ENCODE results near the gene HAPLN1.
A peak's percentile ranks its signal among the peaks of the same experiment; 100 is the strongest.

Gene HAPLN1

DNA sequence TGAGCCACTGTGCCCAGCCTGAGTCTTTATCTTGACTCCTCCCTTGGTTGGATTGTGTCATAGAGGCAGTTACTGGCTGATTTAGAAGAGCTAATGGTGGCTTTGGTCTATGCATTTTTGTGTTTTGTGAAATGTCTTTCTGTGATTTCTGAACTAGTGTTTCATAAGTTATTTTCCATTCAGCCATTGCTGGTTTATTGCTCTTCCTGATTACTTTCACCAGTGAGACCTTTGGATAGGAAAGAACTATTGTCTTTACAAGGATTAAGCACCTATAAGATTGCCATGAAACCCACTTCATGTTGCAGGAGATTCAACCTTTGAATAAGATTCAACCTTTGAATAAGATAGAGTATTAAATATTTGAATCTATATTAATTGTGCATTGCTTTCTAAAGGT is 8.7 kb upstream of the HAPLN1 start:
- FAIRE-seq (no peak), DNase-seq (ENCODE audit: insufficient read length, low spot score) (no peak)
- no peak for TF ChIP-seq POLR2A (IDR thresholded peaks at IDR 0.05; ENCODE audit: low read depth, low read length)

DNA sequence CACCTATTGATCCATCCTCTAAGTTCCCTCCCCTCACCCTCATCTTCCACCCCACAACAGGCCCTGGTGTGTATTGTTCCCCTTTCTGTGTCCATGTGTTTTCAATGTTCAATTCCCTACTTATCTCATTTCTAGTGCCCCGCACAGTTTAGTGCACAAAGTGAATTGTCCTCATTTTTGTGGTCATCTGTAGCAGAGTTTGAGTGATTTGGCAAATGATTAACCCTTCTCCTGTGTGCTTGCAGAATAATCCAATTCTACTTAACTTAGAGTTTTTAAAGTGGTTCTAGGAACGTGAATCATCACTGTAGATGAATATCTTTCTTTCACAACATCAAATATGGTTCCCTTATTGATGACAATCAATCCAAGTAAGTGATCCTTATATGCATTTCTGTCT is 6.3 kb upstream of the HAPLN1 start:
- DNase-seq (ENCODE audit: insufficient read length, low spot score), result no peak
- no peak for FAIRE-seq
- no peak for TF ChIP-seq POLR2A (IDR thresholded peaks at IDR 0.05; ENCODE audit: low read depth, low read length)

DNA sequence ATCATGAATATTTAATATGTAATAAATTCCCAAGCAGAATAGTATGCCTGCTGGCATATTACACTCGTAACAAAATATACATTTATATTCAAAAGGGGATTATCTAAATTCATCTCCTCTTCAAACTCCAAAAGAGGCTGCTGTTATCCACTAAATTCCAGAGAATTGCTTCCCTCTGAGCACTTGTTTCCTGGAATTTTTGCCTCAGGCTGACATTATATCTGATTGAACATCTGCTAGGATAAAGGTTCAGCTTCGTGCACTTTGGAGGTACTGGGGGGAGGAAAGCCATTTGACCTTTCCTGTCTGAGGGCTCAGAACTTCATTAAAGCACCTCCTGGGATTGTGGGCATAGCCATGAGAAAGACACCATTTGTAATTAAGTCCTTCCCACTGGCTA is 4.3 kb upstream of the HAPLN1 start:
- FAIRE-seq (no peak), DNase-seq (ENCODE audit: insufficient read length, low spot score) (no peak)
- TF ChIP-seq POLR2A (IDR thresholded peaks at IDR 0.05; ENCODE audit: low read depth, low read length), result no peak

GRCh38 chr5:83724001-83724400 is 3.3 kb upstream of the HAPLN1 start:
- DNase-seq (ENCODE audit: insufficient read length, low spot score), result no peak
- no peak for FAIRE-seq
- TF ChIP-seq POLR2A (IDR thresholded peaks at IDR 0.05; ENCODE audit: low read depth, low read length), result no peak

DNA sequence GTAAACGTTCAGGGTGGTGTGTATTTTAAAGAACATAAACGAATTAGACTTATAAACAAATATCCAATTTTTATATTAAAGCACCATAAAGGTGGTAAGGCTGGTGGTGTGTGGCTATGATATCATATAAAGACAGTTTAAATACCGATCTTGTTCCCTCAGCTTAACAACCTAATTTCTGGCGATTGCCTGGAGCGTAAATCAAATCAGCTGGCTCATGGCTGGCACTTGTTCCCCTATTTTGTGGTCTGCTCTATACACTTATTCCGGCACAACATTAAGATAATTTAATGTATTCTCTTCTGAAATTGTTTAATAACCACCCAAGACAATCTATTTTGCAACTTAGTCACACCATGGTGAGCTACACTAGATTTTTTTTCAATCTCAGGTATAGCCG is 2.4 kb upstream of the HAPLN1 start:
- FAIRE-seq, result no peak
- no peak for TF ChIP-seq POLR2A (IDR thresholded peaks at IDR 0.05; ENCODE audit: low read depth, low read length)
- DNase-seq (ENCODE audit: insufficient read length, low spot score), result no peak

- FAIRE-seq, result peak; percentile 86
- peak; percentile 80 for DNase-seq (ENCODE audit: insufficient read length, low spot score)
- 0 out of 2 replicates have a peak, but pooled peaks have one; percentile 20 for TF ChIP-seq POLR2A (IDR thresholded peaks at IDR 0.05; ENCODE audit: low read depth, low read length)
Observed at GRCh38 chr5:83721953-83722901, 1.6 kb upstream of the HAPLN1 start.

- TF ChIP-seq POLR2A (IDR thresholded peaks at IDR 0.05; ENCODE audit: low read depth, low read length), result no peak
- peak; percentile 6 for FAIRE-seq
- no peak for DNase-seq (ENCODE audit: insufficient read length, low spot score)
Observed at GRCh38 chr5:83718936-83719495, 1.6 kb downstream of the HAPLN1 start.

DNA sequence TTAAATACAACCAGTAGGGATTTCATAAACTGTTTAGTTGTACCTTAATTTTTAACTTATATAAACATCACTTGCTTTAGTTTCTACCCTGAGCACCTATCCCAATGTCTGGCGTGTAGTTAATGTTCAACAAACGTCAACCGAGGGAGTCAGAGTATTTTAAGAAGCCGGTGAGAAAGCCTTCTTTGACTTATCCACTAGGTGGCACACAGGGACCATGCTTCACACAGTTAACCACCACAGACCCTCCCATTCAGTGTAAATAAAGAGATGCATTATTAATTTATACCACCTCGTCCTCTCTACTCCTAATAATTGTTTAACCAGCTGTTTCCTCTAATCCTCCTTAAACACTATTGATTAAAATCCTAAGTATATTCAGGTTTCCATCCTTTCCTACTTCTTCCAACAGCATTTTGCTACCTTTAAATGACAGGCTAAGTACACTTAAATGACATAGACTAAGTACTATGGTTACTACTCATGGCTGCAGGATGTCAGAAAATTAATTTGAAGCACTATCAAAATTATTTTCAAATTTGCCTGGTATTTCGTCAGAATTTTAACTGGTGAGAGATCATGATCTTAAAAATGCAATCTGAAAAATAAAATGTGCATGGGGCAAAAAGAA is 2.3 kb downstream of the HAPLN1 start:
- DNase-seq (ENCODE audit: insufficient read length, low spot score) (peak; percentile 37), FAIRE-seq (peak; percentile 95)
- no peak for TF ChIP-seq POLR2A (IDR thresholded peaks at IDR 0.05; ENCODE audit: low read depth, low read length)

DNA sequence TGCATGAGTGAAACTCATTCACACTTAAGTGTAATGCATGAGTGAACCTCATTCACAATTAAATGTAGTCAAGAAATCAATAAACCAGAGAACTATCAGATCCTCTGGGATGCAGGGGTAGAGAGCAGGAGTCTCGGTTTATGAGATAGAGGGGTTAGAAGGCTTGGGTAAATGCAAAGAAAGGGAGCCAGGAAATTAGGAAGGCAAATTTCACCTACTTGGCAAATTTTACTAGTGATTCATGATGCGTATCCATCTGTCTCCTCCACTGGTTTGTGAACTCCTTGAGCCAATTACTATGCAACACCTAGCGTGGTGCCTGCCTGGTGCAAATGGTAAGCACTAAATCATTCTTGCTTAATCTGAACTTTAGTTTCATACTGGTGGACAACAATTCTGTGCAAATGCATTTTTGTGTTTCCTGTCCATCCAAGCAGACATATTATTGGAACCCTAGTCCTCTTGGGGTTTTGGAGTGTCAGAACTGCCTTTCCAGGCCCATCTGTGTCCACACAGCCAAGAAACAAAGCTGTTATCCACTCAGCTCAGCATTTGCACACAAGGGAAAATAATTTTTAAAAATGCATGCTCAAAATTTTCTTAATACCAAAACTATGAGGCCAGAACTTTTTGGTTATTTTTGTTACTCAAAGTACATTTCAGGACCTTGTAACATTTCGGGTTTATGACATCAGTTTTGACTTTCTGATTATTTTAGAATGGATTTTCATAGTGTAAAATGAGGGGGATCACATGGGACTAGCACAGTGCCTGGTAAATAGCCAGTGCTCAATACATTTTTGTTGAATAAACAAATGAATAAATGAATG is 5.2 kb downstream of the HAPLN1 start:
- no peak for TF ChIP-seq POLR2A (IDR thresholded peaks at IDR 0.05; ENCODE audit: low read depth, low read length)
- DNase-seq (ENCODE audit: insufficient read length, low spot score), result no peak

GRCh38 chr5:83714810-83715209 is 5.8 kb downstream of the HAPLN1 start:
- TF ChIP-seq POLR2A (IDR thresholded peaks at IDR 0.05; ENCODE audit: low read depth, low read length), result no peak
- FAIRE-seq (no peak), DNase-seq (ENCODE audit: insufficient read length, low spot score) (no peak)

More for the DNA sequence above, 5.2 kb downstream of the HAPLN1 start:
- no peak for FAIRE-seq

GRCh38 chr5:83711982-83712601 is 8.6 kb downstream of the HAPLN1 start:
- DNase-seq (ENCODE audit: insufficient read length, low spot score) (no peak), FAIRE-seq (peak; percentile 93)
- TF ChIP-seq POLR2A (IDR thresholded peaks at IDR 0.05; ENCODE audit: low read depth, low read length), result no peak

- TF ChIP-seq POLR2A (IDR thresholded peaks at IDR 0.05; ENCODE audit: low read depth, low read length), result no peak
- FAIRE-seq (no peak), DNase-seq (ENCODE audit: insufficient read length, low spot score) (no peak)
Observed at GRCh38 chr5:83709973-83710372, 10.7 kb downstream of the HAPLN1 start.

DNA sequence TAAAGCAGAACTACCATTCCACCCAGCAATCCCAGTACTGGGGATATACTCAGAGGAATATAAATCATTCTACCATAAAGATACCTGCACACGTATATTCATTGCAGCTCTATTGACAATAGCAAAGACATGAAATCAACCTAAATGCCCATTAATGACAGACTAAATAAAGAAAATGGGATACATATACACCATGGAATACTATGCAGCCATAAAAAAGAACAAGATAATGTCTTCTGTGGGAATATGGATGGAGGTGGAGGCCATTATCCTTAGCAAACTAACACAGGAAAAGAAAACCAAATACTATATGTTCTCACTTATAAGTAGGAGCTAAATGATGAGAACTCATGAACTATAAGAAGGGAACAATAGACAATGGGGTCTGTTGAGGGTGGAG is 12.5 kb downstream of the HAPLN1 start:
- no peak for FAIRE-seq
- TF ChIP-seq POLR2A (IDR thresholded peaks at IDR 0.05; ENCODE audit: low read depth, low read length), result no peak

More for the DNA sequence above, 12.5 kb downstream of the HAPLN1 start:
- no peak for DNase-seq (ENCODE audit: insufficient read length, low spot score)

Measured in H54 (cell line).